ENCODE measurements around the gene MINK1.
A peak's percentile ranks its signal among the peaks of the same experiment; 100 is the strongest.
"Not testable (repeated sequence)": the region's sequence is repeated elsewhere in the genome, so short reads cannot be mapped to it uniquely, and the experiment has no call there.

The MINK1 gene

DNA sequence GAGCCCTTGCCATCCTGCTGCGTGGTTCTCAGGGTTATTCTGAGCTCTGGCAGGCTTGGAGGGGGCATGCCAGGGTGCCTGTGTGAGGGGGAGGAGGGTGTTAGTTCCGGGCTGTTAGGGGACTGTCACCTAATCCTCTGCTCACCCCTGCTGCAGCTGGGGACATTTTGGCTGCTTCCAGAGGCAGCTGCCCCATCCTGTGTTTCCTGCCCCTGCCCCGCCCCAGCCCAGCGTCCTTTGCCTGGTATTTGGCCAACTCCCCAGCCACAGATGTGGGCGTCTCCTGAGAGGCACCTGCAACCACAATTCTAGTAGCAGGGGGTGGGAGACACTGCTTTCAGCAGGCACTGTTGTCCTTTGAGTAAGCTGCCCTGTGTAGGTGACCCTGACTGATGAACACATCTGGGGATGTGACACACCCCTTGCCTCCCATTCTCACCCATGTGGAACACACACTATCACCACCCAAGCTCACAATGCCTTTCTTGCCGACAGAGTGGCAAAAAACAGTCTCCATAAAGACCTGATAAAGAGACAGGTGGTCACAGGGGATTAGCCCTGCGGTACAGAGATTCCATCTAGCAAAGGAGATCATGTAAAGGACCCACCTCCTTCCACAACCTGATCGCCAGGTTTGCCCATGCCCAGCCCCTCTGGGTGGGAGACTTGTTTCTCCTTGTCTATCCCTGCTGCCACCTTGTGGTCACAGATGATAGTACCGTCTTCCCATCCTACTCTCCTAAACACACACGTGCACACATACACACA lies 70.1 kb downstream of the MINK1 start, which contains the start of gene CHRNE:
CHRNE (minus strand) TSS at position 48 of the 768 bp plus-strand sequence; CDS start at position 13, 35 bp downstream.
- no peaks in the 10 kb centered on the region for H3K9me3 ChIP-seq (ENCODE audit: control insufficient read depth in 1 of 2, low read length in 2 of 2)
- peaks cover 0 to 12% of the 10 kb centered on the region in 2 donors for H3K4me1 ChIP-seq (ENCODE audit: control insufficient read depth in 1 of 2, insufficient read depth in 2 of 2, low read length in 2 of 2)
- no peak within 1 kb of the TSS for H3K27ac ChIP-seq (ENCODE audit: low read length)
- peaks cover 12% of the 10 kb centered on the region for H3K27me3 ChIP-seq (ENCODE audit: low read depth, low read length)
- H3K36me3 ChIP-seq (ENCODE audit: control insufficient read depth in 1 of 2, insufficient read depth in 2 of 2, low read length in 2 of 2) = no peaks in the 10 kb centered on the region
- peak within 1 kb of the TSS in 1 of 2 donors; percentile 19 for H3K4me3 ChIP-seq (ENCODE audit: low read depth in 1 of 2, low read length in 2 of 2)

GRCh38 chr17:4906642-4907041 lies 73.5 kb downstream of the MINK1 start:
- not testable (repeated sequence) for H3K27me3 ChIP-seq (ENCODE audit: low read depth, low read length); H3K4me1 ChIP-seq (ENCODE audit: control insufficient read depth in 1 of 2, insufficient read depth in 2 of 2, low read length in 2 of 2); H3K9me3 ChIP-seq (ENCODE audit: control insufficient read depth in 1 of 2, low read length in 2 of 2); H3K4me3 ChIP-seq (ENCODE audit: low read depth in 1 of 2, low read length in 2 of 2); H3K36me3 ChIP-seq (ENCODE audit: control insufficient read depth in 1 of 2, insufficient read depth in 2 of 2, low read length in 2 of 2); H3K27ac ChIP-seq (ENCODE audit: low read length)

- no peaks in the 10 kb centered on the region for H3K9me3 ChIP-seq (ENCODE audit: control insufficient read depth in 1 of 2, low read length in 2 of 2)
- H3K27ac ChIP-seq (ENCODE audit: low read length) = peak overlapping the region; percentile 39
- no peaks in the 10 kb centered on the region for H3K36me3 ChIP-seq (ENCODE audit: control insufficient read depth in 1 of 2, insufficient read depth in 2 of 2, low read length in 2 of 2)
- H3K4me1 ChIP-seq (ENCODE audit: control insufficient read depth in 1 of 2, insufficient read depth in 2 of 2, low read length in 2 of 2) = peaks cover 0 to 6% of the 10 kb centered on the region in 2 donors
- no peaks in the 10 kb centered on the region for H3K27me3 ChIP-seq (ENCODE audit: low read depth, low read length)
- no peak overlapping the region for H3K4me3 ChIP-seq (ENCODE audit: low read depth in 1 of 2, low read length in 2 of 2)
Measured at GRCh38 chr17:4908301-4908700, 75.2 kb downstream of the MINK1 start.

DNA sequence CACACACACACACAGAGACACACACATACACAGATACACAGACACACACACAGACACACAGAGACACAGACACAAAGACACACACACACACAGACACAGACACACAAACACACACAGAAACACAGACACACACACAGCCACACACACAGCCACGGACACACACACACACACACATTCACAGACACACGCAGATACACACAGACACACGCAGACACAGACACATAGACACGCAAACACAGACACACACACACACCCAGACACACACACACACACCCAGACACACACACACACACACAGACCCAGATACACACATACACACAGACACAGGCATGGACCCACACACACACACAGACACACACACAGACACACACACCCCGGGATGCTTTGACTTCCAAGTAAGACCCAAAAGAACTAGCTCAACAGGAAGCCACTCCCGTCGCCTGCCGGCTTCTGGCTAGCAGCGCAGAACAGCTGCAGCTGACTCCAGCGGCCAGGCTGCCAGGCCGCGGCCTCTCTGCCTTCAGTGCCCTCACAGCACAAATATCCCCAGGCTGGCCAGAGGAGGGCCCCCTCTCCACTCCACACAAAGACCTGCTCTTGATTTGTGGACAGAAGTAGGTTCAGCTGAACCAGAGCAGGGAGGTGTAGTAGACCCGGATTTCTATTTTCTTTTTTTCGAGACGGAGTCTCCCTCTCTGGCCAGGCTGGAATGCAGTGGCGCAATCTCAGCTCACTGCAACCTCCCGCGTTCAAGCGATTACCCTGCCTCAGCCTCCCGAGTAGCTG lies 75.8 kb downstream of the MINK1 start:
- H3K36me3 ChIP-seq (ENCODE audit: control insufficient read depth in 1 of 2, insufficient read depth in 2 of 2, low read length in 2 of 2) = no peaks in the 10 kb centered on the region
- H3K27ac ChIP-seq (ENCODE audit: low read length) = peak overlapping the region; percentile 39
- no peak overlapping the region for H3K4me3 ChIP-seq (ENCODE audit: low read depth in 1 of 2, low read length in 2 of 2)

DNA sequence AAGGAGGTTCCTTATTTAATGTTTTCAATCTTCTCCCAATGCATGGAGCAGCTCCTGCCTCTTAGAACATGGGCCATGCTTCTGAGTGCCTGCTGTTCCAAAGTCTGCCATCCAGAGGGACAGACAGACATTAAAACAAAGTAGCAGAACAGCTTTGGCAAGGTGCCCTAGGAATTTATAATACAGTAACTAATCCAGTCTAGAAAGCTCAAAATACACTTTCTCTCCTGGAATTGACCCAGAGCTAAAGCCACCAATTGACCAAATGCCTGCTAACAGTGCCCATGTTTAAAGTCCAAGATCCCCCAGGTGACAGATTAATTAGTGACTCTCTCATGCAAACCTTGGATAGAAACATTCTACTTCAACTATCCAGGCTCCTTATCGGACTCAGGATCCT lies 80.9 kb downstream of the MINK1 start:
- H3K27me3 ChIP-seq (ENCODE audit: low read depth, low read length) = no peaks in the 10 kb centered on the region
- H3K36me3 ChIP-seq (ENCODE audit: control insufficient read depth in 1 of 2, insufficient read depth in 2 of 2, low read length in 2 of 2) = no peaks in the 10 kb centered on the region
- H3K4me1 ChIP-seq (ENCODE audit: control insufficient read depth in 1 of 2, insufficient read depth in 2 of 2, low read length in 2 of 2) = no peaks in the 10 kb centered on the region
- H3K9me3 ChIP-seq (ENCODE audit: control insufficient read depth in 1 of 2, low read length in 2 of 2) = no peaks in the 10 kb centered on the region
- no peak overlapping the region for H3K27ac ChIP-seq (ENCODE audit: low read length)
- no peak overlapping the region for H3K4me3 ChIP-seq (ENCODE audit: low read depth in 1 of 2, low read length in 2 of 2)

More for the DNA sequence above, 75.8 kb downstream of the MINK1 start:
- Histone ChIP-seq H3K27me3 (ENCODE audit: low read depth, low read length) (no peaks in the 10 kb centered on the region), H3K4me1 (ENCODE audit: control insufficient read depth in 1 of 2, insufficient read depth in 2 of 2, low read length in 2 of 2) (peaks cover 0 to 6% of the 10 kb centered on the region in 2 donors), H3K9me3 (ENCODE audit: control insufficient read depth in 1 of 2, low read length in 2 of 2) (no peaks in the 10 kb centered on the region)

- H3K9me3 ChIP-seq (ENCODE audit: control insufficient read depth in 1 of 2, low read length in 2 of 2); H3K4me3 ChIP-seq (ENCODE audit: low read depth in 1 of 2, low read length in 2 of 2); H3K27me3 ChIP-seq (ENCODE audit: low read depth, low read length); H3K27ac ChIP-seq (ENCODE audit: low read length); H3K36me3 ChIP-seq (ENCODE audit: control insufficient read depth in 1 of 2, insufficient read depth in 2 of 2, low read length in 2 of 2); H3K4me1 ChIP-seq (ENCODE audit: control insufficient read depth in 1 of 2, insufficient read depth in 2 of 2, low read length in 2 of 2): not testable (repeated sequence)
Measured at GRCh38 chr17:4914551-4914950, 81.4 kb downstream of the MINK1 start.

- no peak overlapping the region for H3K27ac ChIP-seq (ENCODE audit: low read length)
- no peak overlapping the region for H3K4me3 ChIP-seq (ENCODE audit: low read depth in 1 of 2, low read length in 2 of 2)
- no peaks in the 10 kb centered on the region for H3K4me1 ChIP-seq (ENCODE audit: control insufficient read depth in 1 of 2, insufficient read depth in 2 of 2, low read length in 2 of 2)
- no peaks in the 10 kb centered on the region for H3K27me3 ChIP-seq (ENCODE audit: low read depth, low read length)
- no peaks in the 10 kb centered on the region for H3K9me3 ChIP-seq (ENCODE audit: control insufficient read depth in 1 of 2, low read length in 2 of 2)
- no peaks in the 10 kb centered on the region for H3K36me3 ChIP-seq (ENCODE audit: control insufficient read depth in 1 of 2, insufficient read depth in 2 of 2, low read length in 2 of 2)
Measured at GRCh38 chr17:4919511-4920047, 86.4 kb downstream of the MINK1 start.

DNA sequence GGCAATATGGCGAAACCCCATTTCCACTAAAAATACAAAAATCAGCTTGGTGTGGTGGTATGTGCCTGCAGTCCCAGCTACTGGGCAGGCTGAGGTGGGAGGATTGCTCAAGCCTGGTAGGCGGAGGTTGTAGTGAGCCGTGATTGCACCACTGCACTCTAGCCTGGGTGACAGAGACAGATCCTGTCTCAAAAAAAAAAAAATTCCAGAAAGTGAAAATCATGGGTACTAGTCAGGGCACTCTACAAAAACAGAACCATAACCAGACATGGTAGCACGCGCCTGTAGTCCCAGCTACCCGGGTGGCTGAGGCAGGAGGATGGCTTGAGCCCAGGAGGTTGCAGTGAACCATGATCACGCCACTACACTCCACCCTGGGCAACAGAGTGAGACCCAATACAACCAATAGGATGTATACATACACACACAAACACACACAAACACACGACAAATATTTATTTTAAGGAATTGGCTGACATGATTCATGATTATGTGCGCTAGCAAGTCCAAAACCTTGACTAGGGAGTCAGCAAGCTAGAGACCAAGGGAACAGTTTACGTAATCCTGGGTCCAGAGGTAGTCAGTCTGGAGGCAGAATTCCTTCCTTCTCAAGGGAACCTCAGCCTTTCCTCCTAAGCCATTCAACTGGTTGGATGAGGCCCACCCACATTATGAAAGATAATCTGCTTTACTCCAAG lies 87.4 kb downstream of the MINK1 start:
- no peaks in the 10 kb centered on the region for H3K36me3 ChIP-seq (ENCODE audit: control insufficient read depth in 1 of 2, insufficient read depth in 2 of 2, low read length in 2 of 2)
- no peak overlapping the region for H3K27ac ChIP-seq (ENCODE audit: low read length)
- H3K9me3 ChIP-seq (ENCODE audit: control insufficient read depth in 1 of 2, low read length in 2 of 2) = no peaks in the 10 kb centered on the region
- no peaks in the 10 kb centered on the region for H3K4me1 ChIP-seq (ENCODE audit: control insufficient read depth in 1 of 2, insufficient read depth in 2 of 2, low read length in 2 of 2)
- H3K27me3 ChIP-seq (ENCODE audit: low read depth, low read length) = no peaks in the 10 kb centered on the region
- no peak overlapping the region for H3K4me3 ChIP-seq (ENCODE audit: low read depth in 1 of 2, low read length in 2 of 2)

DNA sequence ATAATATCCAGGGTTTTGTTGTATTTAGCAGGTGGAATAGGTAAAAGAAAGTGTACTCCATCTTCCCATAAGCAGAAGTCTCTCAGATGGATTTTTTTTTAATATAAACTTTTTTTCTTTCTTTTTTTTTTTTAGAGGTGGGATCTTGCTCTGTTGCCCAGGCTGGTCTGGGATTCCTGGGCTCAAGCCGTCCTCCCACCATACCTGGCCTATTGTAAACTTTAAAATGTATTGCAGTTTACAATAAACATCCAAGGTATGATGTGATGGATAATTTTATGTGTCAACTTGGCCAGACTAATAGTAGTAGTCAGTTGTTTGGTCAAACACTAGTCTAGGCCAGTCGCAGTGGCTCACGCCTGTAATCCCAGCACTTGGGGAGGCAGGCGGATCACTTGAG lies 88.2 kb downstream of the MINK1 start:
- H3K27me3 ChIP-seq (ENCODE audit: low read depth, low read length) = no peaks in the 10 kb centered on the region
- no peaks in the 10 kb centered on the region for H3K9me3 ChIP-seq (ENCODE audit: control insufficient read depth in 1 of 2, low read length in 2 of 2)
- H3K27ac ChIP-seq (ENCODE audit: low read length) = no peak overlapping the region
- H3K4me1 ChIP-seq (ENCODE audit: control insufficient read depth in 1 of 2, insufficient read depth in 2 of 2, low read length in 2 of 2) = no peaks in the 10 kb centered on the region
- no peak overlapping the region for H3K4me3 ChIP-seq (ENCODE audit: low read depth in 1 of 2, low read length in 2 of 2)
- no peaks in the 10 kb centered on the region for H3K36me3 ChIP-seq (ENCODE audit: control insufficient read depth in 1 of 2, insufficient read depth in 2 of 2, low read length in 2 of 2)

DNA sequence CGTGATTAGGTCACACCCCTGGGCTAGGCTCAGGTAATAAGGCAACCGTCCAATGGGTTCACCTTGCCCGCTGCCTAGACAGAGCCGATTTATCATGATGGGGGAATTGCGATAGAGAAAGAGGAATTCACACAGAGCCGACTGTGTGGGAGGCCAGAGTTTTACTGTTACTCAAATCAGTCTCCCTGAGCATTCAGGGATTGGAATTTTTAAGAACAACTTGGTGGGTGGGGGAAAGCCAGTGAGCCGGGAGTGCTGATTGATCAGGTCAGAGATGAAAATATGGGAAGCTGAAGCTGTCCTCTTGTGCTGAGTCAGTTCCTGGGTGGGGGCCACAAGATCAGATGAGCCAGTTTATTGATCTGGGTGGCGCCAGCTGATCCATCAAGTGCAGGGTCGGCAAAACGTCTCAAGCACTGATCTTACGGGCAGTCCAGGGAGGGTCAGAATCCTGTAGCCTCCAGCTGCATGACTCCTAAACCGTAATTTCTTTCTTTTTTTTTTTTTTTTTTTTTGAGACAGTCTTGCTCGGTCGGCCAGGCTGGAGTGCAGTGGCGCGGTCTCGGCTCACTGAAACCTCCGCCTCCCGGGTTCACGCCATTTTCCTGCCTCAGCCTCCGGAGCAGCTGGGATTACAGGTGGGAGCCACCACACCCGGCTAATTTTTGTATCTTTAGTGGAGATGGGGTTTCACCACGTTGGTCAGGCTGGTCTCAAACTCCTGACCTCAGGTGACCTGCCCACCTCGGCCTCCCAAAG lies 93.6 kb downstream of the MINK1 start:
- H3K27ac ChIP-seq (ENCODE audit: low read length); H3K36me3 ChIP-seq (ENCODE audit: control insufficient read depth in 1 of 2, insufficient read depth in 2 of 2, low read length in 2 of 2); H3K4me3 ChIP-seq (ENCODE audit: low read depth in 1 of 2, low read length in 2 of 2); H3K4me1 ChIP-seq (ENCODE audit: control insufficient read depth in 1 of 2, insufficient read depth in 2 of 2, low read length in 2 of 2); H3K9me3 ChIP-seq (ENCODE audit: control insufficient read depth in 1 of 2, low read length in 2 of 2); H3K27me3 ChIP-seq (ENCODE audit: low read depth, low read length): not testable (repeated sequence)
